ENCODE data around the gene HIVEP2. TPM values are rescaled to one million over a fixed set of nuclear protein-coding genes. Genes with fewer than 3 reads are reported as not detected.
A peak's percentile ranks its signal among the peaks of the same experiment; 100 is the strongest.

Gene HIVEP2
- 9.7 and 11.8 TPM in 2 replicates for total RNA-seq
- long read RNA-seq, partial matches to known transcripts, result 4 of 6 reads
- long read RNA-seq, other reads (novel, unspliced or antisense), result 2 of 6 reads

DNA sequence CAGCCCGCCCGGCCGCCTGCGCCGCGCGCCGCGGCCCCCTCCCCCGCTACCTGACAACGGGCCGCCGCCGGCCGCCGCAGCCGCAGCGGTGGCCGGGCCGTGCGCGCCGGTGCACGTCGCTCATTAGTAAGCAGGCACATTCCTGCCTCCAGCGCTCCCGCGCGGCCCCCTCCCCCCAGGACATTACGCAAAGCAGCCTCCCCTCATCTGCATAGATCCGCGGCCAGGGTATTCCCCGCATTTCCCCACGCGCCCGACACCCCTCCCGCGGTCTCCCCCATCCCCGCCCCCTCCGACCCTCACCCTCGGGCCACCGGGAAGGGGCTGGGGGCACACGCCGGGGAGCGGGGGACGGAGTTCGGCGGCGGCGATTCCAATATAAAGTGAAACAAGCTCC, at the start of gene HIVEP2:
Gene HIVEP2 (minus strand): TSS at position 128 of the 397 bp plus-strand sequence. CDS start 170,438 bp downstream, outside the sequence.
- Mint-ChIP-seq H3K4me3 (ENCODE audit: low read depth) (peak within 1 kb of the TSS; percentile 93), H3K4me1 (ENCODE audit: low read depth) (peaks cover 27% of the 10 kb centered on the region), H3K36me3 (ENCODE audit: insufficient read depth) (no peaks in the 10 kb centered on the region)

DNA sequence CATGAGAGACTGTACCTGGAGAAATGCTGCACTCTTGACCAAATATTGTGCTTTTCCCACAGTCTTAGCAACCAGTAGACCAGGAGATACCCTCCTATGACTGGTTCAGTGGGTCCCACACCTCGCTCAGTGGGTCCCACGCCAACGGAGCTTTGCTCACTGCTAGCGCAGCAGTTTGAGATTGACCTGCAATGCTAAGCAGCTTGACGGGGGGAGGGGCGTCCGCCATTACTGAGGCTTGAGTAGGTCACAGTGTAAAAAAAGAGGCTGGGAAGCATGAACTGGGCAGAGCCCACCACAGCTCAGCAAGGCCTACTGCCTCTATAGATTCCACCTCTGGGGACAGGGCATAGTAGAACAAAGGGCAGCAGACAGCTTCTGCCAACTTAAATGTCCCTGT, 49.0 kb upstream of the HIVEP2 start:
- H3K4me3 Mint-ChIP-seq (ENCODE audit: low read depth), result no peak overlapping the region
- DNase-seq (ENCODE audit: low spot score, unreplicated experiment), result no peak
- H3K27ac Mint-ChIP-seq, result no peak overlapping the region
- TF ChIP-seq CTCF (IDR thresholded peaks at IDR 0.05; ENCODE audit: unreplicated experiment), result no peak
- peaks cover 4% of the 10 kb centered on the region for H3K9me3 Mint-ChIP-seq (ENCODE audit: low read depth)
- no peaks in the 10 kb centered on the region for H3K27me3 Mint-ChIP-seq
- H3K36me3 Mint-ChIP-seq (ENCODE audit: insufficient read depth), result no peaks in the 10 kb centered on the region
- no peaks in the 10 kb centered on the region for H3K4me1 Mint-ChIP-seq (ENCODE audit: low read depth)

More for the DNA sequence above, at the start of gene HIVEP2:
- TF ChIP-seq CTCF (IDR thresholded peaks at IDR 0.05; ENCODE audit: unreplicated experiment), result no peak
- DNase-seq (ENCODE audit: low spot score, unreplicated experiment), result peak; percentile 75
- Mint-ChIP-seq H3K27ac (peak within 1 kb of the TSS; percentile 98), H3K9me3 (ENCODE audit: low read depth) (no peaks in the 10 kb centered on the region), H3K27me3 (no peaks in the 10 kb centered on the region)

DNA sequence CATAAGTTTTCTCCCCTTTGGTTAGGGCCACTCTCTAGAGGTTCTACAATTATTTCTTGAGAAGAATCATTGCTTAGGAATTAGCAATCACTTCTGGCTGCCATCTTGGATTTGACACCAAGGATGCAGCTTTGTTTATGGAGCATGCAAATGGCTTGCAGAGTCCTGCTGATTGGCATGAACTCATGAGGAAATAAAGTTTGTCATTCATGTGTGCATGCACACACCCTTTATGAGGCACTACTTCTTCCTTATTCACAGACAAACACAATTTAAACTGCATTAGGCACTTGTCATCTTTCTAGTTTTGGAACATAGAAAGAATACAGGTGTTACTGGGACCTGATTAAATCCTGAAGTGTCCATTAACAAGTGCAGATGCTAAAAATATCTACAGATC, 42.5 kb upstream of the HIVEP2 start:
- H3K27ac Mint-ChIP-seq, result no peak overlapping the region
- no peaks in the 10 kb centered on the region for H3K36me3 Mint-ChIP-seq (ENCODE audit: insufficient read depth)
- DNase-seq (ENCODE audit: low spot score, unreplicated experiment), result no peak
- H3K4me3 Mint-ChIP-seq (ENCODE audit: low read depth), result no peak overlapping the region
- peaks cover 3% of the 10 kb centered on the region for H3K27me3 Mint-ChIP-seq
- TF ChIP-seq CTCF (IDR thresholded peaks at IDR 0.05; ENCODE audit: unreplicated experiment), result no peak
- H3K9me3 Mint-ChIP-seq (ENCODE audit: low read depth), result peaks cover 2% of the 10 kb centered on the region
- no peaks in the 10 kb centered on the region for H3K4me1 Mint-ChIP-seq (ENCODE audit: low read depth)

- H3K4me1 Mint-ChIP-seq (ENCODE audit: low read depth), result no peaks in the 10 kb centered on the region
- no peak for TF ChIP-seq CTCF (IDR thresholded peaks at IDR 0.05; ENCODE audit: unreplicated experiment)
Measured at GRCh38 chr6:142985281-142985680, 40.3 kb upstream of the HIVEP2 start.

DNA sequence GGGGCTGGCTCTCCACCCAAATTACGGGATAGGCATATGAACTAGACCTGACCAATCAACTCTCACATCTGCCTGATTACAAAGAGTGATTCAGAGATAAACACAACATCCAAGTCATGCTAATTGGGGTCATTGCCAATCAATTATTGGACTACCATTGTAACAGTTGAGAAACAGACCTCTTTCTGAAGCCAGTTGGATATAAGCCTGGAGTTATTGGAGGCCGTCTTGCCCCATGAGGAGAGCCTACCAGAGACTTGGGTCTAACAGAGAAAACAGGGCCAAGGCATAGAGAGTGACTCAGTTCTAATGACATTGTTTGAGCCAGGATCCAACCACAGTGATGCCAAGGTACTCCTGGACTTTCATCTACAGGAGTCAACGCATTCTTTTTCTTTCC, 39.4 kb upstream of the HIVEP2 start:
- no peak for TF ChIP-seq CTCF (IDR thresholded peaks at IDR 0.05; ENCODE audit: unreplicated experiment)
- H3K4me1 Mint-ChIP-seq (ENCODE audit: low read depth), result no peaks in the 10 kb centered on the region
- H3K27ac Mint-ChIP-seq, result no peak overlapping the region
- H3K4me3 Mint-ChIP-seq (ENCODE audit: low read depth), result no peak overlapping the region
- peaks cover 11% of the 10 kb centered on the region for H3K9me3 Mint-ChIP-seq (ENCODE audit: low read depth)
- H3K36me3 Mint-ChIP-seq (ENCODE audit: insufficient read depth), result no peaks in the 10 kb centered on the region
- peaks cover 3% of the 10 kb centered on the region for H3K27me3 Mint-ChIP-seq
- DNase-seq (ENCODE audit: low spot score, unreplicated experiment), result no peak

More at GRCh38 chr6:142985281-142985680, 40.3 kb upstream of the HIVEP2 start:
- peaks cover 3% of the 10 kb centered on the region for H3K27me3 Mint-ChIP-seq
- no peaks in the 10 kb centered on the region for H3K36me3 Mint-ChIP-seq (ENCODE audit: insufficient read depth)
- DNase-seq (ENCODE audit: low spot score, unreplicated experiment), result no peak
- no peak overlapping the region for H3K4me3 Mint-ChIP-seq (ENCODE audit: low read depth)
- peaks cover 11% of the 10 kb centered on the region for H3K9me3 Mint-ChIP-seq (ENCODE audit: low read depth)
- no peak overlapping the region for H3K27ac Mint-ChIP-seq

Measured in progenitor cell of endocrine pancreas (in vitro differentiated cells).